IPS DF 6.9 (cell line): ENCODE measurements around the gene OSBP2.

ENCODE experiments used
- DNase-seq: peaks from one replicate; pipeline ENCODE4 v3.0.0-alpha.2; 2013; ENCODE audit warnings: low read depth, low spot score
- H3K27ac ChIP-seq: one replicate; pipeline ENCODE4 v1.5.1; 2013; ENCODE audit warnings: low read length, control low read depth
- H3K27me3 ChIP-seq: 2 replicates; pipeline ENCODE4 v1.6.1; 2013; ENCODE audit warnings: mild to moderate bottlenecking, low read length; ENCODE audit not compliant: control insufficient read depth, insufficient read depth
- H3K36me3 ChIP-seq: 2 replicates; pipeline ENCODE4 v1.6.1; 2013; ENCODE audit warnings: low read length; ENCODE audit not compliant: control insufficient read depth, insufficient read depth
- H3K4me1 ChIP-seq: 2 replicates; pipeline ENCODE4 v1.6.1; 2013; ENCODE audit warnings: low read length; ENCODE audit not compliant: control insufficient read depth, insufficient read depth
- H3K4me3 ChIP-seq: 2 replicates; pipeline ENCODE4 v1.5.1; 2013; ENCODE audit warnings: mild to moderate bottlenecking, low read length
- H3K9me3 ChIP-seq: 2 replicates; pipeline ENCODE4 v1.6.1; 2013; ENCODE audit warnings: low read length, inconsistent platforms; ENCODE audit not compliant: control insufficient read depth, insufficient read depth
- WGBS: extraction: QIAGEN DNeasy Blood & Tissue Kit; methylation state at CpG from one replicate; pipeline ENCODE4 v1.1.7; 2013; ENCODE audit warnings: mixed read lengths, missing lambda C conversion rate; ENCODE audit not compliant: insufficient read length, insufficient coverage; 5-methylcytosine and 5-hydroxymethylcytosine counted together

OSBP2 gene

DNA sequence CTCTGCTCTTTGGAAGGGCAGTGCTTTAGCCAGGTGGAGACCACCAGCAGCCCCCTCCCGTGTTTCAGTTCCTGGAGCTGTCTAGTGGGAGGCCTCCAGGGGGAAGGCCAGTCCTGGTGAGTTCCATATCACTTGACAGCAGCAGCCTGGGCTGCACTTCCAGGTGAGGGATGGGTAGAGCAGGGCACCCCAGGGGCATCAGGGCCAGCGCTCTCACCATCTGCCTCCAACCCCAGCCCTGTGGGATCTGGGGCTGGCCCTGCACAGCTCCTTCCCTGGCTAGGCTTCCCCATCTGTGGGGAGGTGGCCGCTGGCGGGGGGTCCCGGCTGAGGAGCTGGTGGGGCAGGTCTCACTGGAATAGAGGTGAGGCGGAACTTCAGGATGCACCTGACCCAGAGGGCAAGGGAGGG, 213.4 kb downstream of the OSBP2 start:
- no peak for DNase-seq
- H3K4me1 ChIP-seq: no peaks in the 10 kb centered on the region
- no peaks in the 10 kb centered on the region for H3K9me3 ChIP-seq
- WGBS: no CpG with 5 or more reads among the region's 6 CpGs
- no peak overlapping the region for H3K4me3 ChIP-seq
- no peak overlapping the region for H3K27ac ChIP-seq
- peaks cover 15% of the 10 kb centered on the region for H3K36me3 ChIP-seq
- no peaks in the 10 kb centered on the region for H3K27me3 ChIP-seq

DNA sequence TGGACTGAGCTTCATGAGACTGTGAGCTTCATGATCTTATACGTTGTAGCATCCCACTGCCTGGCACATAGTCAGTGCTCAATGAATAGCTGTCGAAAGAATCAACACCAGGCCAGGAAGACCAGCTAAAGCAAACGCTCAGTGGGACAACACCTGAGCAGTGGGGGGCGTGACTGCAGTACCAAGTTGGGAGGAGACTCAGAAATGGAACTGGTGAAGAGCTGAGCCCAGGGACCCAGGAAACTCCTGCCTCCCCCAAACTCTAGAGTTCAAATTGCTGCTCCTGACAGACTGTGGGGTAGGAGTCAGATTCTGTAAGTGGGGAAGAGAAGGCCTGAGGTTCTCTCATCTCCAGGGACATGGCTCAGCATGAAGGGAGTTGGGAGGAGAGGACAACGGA, 214.6 kb downstream of the OSBP2 start:
- Histone ChIP-seq H3K36me3 (peaks cover 8% of the 10 kb centered on the region; the same call in 1 of the 2 replicates), H3K27me3 (no peaks in the 10 kb centered on the region), H3K27ac (no peak overlapping the region), H3K4me1 (no peaks in the 10 kb centered on the region), H3K4me3 (no peak overlapping the region), H3K9me3 (no peaks in the 10 kb centered on the region)
- DNase-seq: no peak
- no CpG with 5 or more reads among the region's 5 CpGs for WGBS

DNA sequence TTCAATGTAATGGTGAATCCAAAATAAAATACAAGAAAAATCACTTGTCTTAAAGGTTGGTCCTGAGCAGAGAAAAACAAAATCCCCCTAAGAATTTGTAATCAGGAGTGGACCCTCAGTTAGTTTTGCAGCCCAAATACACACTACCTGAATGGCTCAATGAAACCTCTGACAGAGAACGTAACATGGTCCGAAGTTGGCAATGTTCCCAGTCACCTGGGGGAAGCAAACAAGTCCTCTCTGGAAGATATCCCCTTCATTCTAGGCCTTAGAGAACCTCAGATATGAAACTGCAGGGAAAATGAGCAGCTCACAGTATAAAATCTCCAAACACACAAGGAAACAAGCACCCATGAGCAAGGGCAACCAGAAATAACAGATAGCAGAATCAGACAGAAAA, 215.7 kb downstream of the OSBP2 start:
- Histone ChIP-seq H3K4me1 (no peaks in the 10 kb centered on the region), H3K36me3 (peaks cover 8% of the 10 kb centered on the region; the same call in 1 of the 2 replicates), H3K9me3 (no peaks in the 10 kb centered on the region), H3K27ac (no peak overlapping the region), H3K27me3 (no peaks in the 10 kb centered on the region), H3K4me3 (no peak overlapping the region)
- DNase-seq: no peak
- no CpG with 5 or more reads among the region's 2 CpGs for WGBS

DNA sequence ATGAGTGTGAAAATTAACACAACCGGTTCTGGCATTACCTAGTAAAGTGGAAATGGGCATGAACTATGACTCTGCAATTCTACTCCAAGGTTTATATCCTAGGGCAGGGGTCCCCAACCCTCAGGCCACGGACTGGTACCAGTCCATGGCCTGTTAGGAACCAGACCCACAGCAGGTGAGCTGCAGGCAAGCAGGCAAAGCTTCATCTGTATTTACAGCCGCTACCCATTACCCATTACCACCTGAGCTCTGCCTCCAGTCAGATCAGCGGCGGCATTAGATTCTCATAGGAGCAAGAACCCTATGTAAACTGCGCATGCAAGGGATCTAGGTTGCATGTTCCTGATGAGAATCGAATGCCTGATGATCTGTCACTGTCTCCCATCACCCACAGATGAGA, 224.1 kb downstream of the OSBP2 start:
- Histone ChIP-seq H3K36me3 (no peaks in the 10 kb centered on the region), H3K4me3 (no peak overlapping the region), H3K27me3 (no peaks in the 10 kb centered on the region), H3K4me1 (no peaks in the 10 kb centered on the region), H3K27ac (no peak overlapping the region), H3K9me3 (no peaks in the 10 kb centered on the region)
- no peak for DNase-seq
- no CpG with 5 or more reads among the region's 7 CpGs for WGBS

DNA sequence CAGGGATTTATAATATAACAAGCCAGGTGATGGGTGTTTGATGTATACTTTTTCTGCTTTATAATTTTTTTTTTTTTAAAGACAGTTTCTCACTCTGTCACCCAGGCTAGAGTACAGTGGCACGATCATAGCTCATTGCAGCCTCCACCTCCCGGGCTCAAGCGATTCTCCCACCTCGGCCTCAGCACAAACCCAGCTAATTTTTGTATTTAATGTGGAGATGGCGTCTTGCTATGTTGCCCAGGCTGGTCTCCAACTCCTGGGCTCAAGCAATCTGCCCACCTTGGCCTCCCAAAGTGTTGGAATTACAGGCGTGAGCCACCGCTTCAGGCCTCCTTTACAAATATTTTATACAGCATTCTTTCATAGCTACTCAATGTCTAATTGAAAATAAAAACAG, 225.3 kb downstream of the OSBP2 start:
- H3K27ac ChIP-seq: no peak overlapping the region
- no peaks in the 10 kb centered on the region for H3K9me3 ChIP-seq
- H3K36me3 ChIP-seq: peaks cover 8% of the 10 kb centered on the region; the same call in 1 of the 2 replicates
- WGBS: no CpG with 5 or more reads among the region's 7 CpGs
- no peaks in the 10 kb centered on the region for H3K4me1 ChIP-seq
- DNase-seq: no peak
- no peaks in the 10 kb centered on the region for H3K27me3 ChIP-seq
- no peak overlapping the region for H3K4me3 ChIP-seq

DNA sequence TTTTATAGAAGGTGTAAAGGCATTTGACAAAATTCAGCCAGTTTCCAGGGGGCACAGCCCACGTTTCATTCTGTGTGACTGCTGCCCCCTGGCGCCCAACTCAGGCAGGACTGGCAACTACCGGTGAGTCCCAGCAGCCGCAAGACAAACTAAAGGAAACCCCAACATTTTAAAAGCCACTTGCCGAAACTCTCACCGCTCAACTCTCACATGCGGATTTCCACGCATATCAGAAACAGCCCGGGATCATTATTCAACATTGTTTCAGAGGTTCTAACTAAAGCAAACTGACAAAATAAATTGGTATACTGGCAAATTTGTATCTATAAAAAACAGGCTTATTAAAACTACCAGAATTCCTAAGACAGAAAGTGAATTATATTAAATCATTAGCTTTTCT, 225.7 kb downstream of the OSBP2 start:
- no peak overlapping the region for H3K27ac ChIP-seq
- peaks cover 11% of the 10 kb centered on the region for H3K36me3 ChIP-seq
- WGBS: no CpG with 5 or more reads among the region's 9 CpGs
- no peak overlapping the region for H3K4me3 ChIP-seq
- H3K4me1 ChIP-seq: no peaks in the 10 kb centered on the region
- no peaks in the 10 kb centered on the region for H3K27me3 ChIP-seq
- peak; percentile 22 for DNase-seq
- no peaks in the 10 kb centered on the region for H3K9me3 ChIP-seq

DNA sequence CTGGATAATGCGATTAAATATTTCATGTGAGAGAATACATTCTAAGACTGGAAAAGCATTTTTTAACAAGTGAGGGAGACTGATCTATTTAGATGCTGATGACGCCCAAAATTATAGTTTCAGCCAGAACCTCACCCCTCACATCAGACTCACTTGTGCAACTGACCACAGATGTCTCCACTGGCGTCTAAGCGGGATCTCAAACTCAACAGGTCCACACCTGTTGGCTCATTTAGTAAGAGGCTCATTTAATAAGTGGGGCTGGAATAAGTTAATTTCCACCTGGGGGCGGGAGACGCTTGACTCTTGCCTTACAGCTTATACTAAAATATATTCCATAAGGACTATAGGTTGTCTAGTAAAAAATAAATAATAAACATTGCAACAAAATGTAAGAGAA, 226.4 kb downstream of the OSBP2 start:
- no peak overlapping the region for H3K4me3 ChIP-seq
- peaks cover 17% of the 10 kb centered on the region for H3K36me3 ChIP-seq
- no peak overlapping the region for H3K27ac ChIP-seq
- no CpG with 5 or more reads among the region's 6 CpGs for WGBS
- H3K9me3 ChIP-seq: no peaks in the 10 kb centered on the region
- H3K4me1 ChIP-seq: no peaks in the 10 kb centered on the region
- no peak for DNase-seq
- H3K27me3 ChIP-seq: no peaks in the 10 kb centered on the region

DNA sequence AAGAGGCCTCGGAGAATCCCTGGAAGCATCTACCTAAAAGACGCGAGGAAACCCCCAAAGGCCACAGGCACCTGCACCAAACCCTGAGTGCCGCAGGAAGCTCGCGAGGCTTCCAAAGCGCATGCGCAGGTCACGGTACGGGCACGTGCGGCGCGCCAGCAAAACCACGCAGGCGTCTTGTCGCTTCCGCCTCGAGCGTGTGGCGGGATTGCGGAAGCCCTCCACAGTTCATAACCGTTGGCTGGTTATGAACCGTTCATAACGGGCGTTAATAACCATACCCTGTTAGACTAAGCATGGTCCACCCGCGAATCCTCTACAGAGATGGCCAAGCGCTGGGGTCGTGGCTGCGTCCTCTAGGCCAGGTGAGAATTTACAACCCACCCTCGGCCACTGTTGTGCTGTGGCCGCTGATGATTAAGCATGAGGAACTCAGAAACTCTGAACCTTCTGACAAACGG, 227.5 kb downstream of the OSBP2 start:
- peaks cover 26% of the 10 kb centered on the region for H3K36me3 ChIP-seq
- H3K4me3 ChIP-seq: no peak overlapping the region
- DNase-seq: no peak

DNA sequence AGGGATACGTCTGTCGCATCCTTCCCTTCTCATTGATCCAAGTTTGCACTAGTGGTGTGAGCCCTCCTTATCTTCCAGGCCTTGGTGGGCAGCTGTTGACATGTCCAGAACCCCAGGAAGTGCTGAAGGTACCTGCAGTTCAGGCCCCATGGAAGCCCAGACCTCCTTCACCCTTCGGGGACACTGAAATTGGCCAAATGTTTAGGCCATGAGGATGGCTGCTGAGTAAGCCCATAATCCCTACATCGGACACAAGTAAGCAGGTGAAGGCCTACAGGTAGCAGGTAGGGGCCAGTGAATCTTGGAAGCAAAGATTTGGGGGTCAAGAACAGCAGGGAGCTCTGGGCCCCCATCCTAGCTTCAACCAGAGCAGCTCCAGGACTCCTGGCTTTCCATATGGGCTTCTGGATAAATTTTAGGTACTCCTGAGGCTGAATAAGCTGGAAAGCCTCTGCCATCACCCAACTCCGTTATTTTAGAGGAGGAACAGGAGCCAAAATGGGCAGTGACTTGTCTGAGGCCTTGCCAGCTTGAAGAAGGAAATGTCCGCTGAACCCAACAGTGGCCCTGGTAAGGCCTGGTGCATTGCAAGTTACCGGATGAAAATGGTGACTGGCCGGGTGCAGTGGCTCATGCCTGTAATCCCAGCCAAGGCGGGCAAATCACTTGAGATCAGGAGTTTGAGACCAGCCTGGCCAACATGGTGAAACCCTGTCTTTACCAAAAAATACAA, 228.7 kb downstream of the OSBP2 start:
- Histone ChIP-seq H3K4me1 (no peaks in the 10 kb centered on the region), H3K27me3 (no peaks in the 10 kb centered on the region), H3K27ac (no peak overlapping the region), H3K9me3 (no peaks in the 10 kb centered on the region), H3K4me3 (no peak overlapping the region), H3K36me3 (peaks cover 37% of the 10 kb centered on the region)
- no CpG with 5 or more reads among the region's 9 CpGs for WGBS
- DNase-seq: no peak

More for the DNA sequence above, 227.5 kb downstream of the OSBP2 start:
- WGBS: no CpG with 5 or more reads among the region's 34 CpGs
- no peak overlapping the region for H3K27ac ChIP-seq
- no peaks in the 10 kb centered on the region for H3K9me3 ChIP-seq
- no peaks in the 10 kb centered on the region for H3K27me3 ChIP-seq
- no peaks in the 10 kb centered on the region for H3K4me1 ChIP-seq

DNA sequence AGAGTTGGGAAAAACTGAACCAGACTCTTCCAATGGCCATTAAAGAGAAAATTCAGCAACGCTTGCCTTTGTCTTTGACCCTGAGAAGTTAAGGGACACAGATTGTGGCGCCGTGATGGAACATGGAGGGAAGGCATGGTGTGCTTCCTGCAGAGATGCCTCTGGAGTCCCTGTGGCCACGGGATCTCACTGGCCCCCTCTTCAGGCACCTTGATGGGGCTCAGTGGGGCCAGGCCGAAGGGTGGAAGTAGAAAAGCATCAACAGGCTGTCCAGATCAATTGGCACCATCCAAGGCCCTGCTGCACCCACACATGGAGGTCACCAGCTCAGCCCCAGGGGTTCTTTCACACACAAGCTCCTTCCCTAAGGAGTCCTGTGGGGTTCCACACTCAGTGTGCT, 231.0 kb downstream of the OSBP2 start:
- DNase-seq: no peak
- Histone ChIP-seq H3K27ac (no peak overlapping the region), H3K27me3 (no peaks in the 10 kb centered on the region), H3K4me3 (no peak overlapping the region), H3K36me3 (peaks cover 44% of the 10 kb centered on the region), H3K4me1 (no peaks in the 10 kb centered on the region), H3K9me3 (no peaks in the 10 kb centered on the region)
- no CpG with 5 or more reads among the region's 5 CpGs for WGBS

DNA sequence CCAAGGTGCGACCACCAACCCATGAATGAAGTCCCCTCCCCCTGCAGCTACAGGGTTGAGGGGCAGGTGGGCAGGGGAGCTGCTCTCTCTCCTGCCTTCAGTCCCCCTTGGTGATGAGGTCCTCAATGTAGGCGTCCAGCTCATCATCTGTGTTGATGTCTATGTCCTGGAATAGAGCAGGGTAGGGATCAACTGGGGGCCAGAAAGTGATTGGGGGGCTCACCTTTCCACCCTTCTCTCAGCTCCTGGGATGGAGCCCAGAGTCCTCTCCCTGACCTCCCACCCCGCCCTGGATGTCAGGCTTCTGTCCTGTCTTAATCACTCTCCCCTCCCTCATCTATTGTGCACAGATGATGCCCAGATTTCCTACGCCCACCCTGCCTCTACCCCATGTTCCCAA, 232.0 kb downstream of the OSBP2 start:
- Histone ChIP-seq H3K27ac (no peak overlapping the region), H3K27me3 (no peaks in the 10 kb centered on the region), H3K4me3 (no peak overlapping the region), H3K4me1 (no peaks in the 10 kb centered on the region), H3K9me3 (no peaks in the 10 kb centered on the region), H3K36me3 (peaks cover 52% of the 10 kb centered on the region)
- WGBS: no CpG with 5 or more reads among the region's 4 CpGs
- no peak for DNase-seq
